AG09319 (cell line): ENCODE measurements around the gene AQP2.

Source experiments
- DNase-seq: peaks from one replicate; pipeline ENCODE4 v3.0.0-alpha.2; 2010; ENCODE audit warnings: low read depth; ENCODE audit errors: extremely low read depth
- CTCF ChIP-seq: IDR thresholded peaks from 2 replicates; pipeline ENCODE4 v1.5.1; 2011; ENCODE audit warnings: low read depth, mild to moderate bottlenecking, inconsistent platforms, low read length, moderate library complexity

The AQP2 gene

GRCh38 chr12:49934505-49934904 lies 16.0 kb upstream of the AQP2 start:
- TF ChIP-seq CTCF: no peak
- no peak for DNase-seq

- DNase-seq: no peak
- no peak for TF ChIP-seq CTCF
These were observed 13.6 kb upstream of the AQP2 start for GRCh38 chr12:49936925-49937324.

- no peak for DNase-seq
- no peak for TF ChIP-seq CTCF
These were observed 12.8 kb upstream of the AQP2 start for GRCh38 chr12:49937639-49938300.

- no peak for TF ChIP-seq CTCF
- no peak for DNase-seq
These were observed 11.2 kb upstream of the AQP2 start for GRCh38 chr12:49939307-49939706.

- no peak for DNase-seq
- no peak for TF ChIP-seq CTCF
These were observed 10.8 kb upstream of the AQP2 start for GRCh38 chr12:49939707-49940106.

GRCh38 chr12:49941556-49942511 lies 8.7 kb upstream of the AQP2 start:
- DNase-seq: no peak
- TF ChIP-seq CTCF: no peak

DNA sequence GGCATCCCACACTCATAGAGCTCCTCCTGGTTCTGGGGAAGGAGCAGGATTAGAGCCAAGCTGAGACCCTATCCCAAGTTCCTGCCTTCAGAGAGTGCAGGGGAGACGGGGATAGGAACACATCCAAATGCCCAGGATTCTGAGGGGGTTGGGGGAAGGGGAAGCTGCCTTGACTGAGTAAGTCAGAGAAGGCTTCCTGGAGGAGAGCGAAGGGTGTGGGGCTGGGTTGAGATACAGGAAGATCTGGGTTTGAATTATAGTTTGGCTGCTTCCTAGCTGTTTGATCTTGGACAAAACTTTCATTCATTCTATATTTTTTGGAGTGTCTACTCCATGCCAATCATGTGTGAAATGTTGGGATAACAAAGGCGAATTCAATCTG lies 8.0 kb upstream of the AQP2 start:
- DNase-seq: no peak
- no peak for TF ChIP-seq CTCF
